ENCODE data around the gene SERPINI1. TPM values are rescaled to one million over a fixed set of nuclear protein-coding genes. Genes with fewer than 3 reads are reported as not detected.

The SERPINI1 gene
- total RNA-seq, 1 experiment from 2014 or later = 6.0 TPM

DNA sequence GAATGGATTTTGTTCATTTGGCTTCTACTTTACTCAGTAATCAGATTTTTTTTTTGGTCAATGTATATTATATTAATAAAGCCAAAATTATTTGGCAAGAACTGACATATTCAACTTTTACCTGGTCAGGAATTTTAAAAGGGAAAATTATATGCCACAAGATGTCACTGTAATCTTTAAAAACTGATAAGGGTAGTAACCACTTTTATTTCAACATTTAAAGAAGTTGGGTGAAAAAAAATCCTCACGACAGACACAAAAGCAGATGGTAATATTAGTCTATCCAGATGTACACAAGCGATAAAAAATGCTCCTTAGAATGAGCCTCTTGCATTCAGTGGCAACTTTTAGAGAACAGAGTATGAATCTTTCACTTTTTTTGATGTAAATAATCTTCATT, 101.9 kb downstream of the SERPINI1 start:
- no peaks in the 10 kb centered on the region for H3K36me3 Mint-ChIP-seq (ENCODE audit: insufficient read depth in 1 of 3, low read depth in 3 of 3)
- Histone ChIP-seq H3K18ac (ENCODE audit: insufficient read length, low read depth, low read length) (no peak overlapping the region), H3K27ac (ENCODE audit: insufficient read length, low read depth, low read length) (no peak overlapping the region), H4K20me1 (ENCODE audit: control insufficient read depth, insufficient read depth, insufficient read length) (no peaks in the 10 kb centered on the region), H3K79me2 (ENCODE audit: insufficient read depth, low read length) (no peaks in the 10 kb centered on the region), H2AFZ (ENCODE audit: low read length) (no peak overlapping the region), H4K8ac (replicated peaks; ENCODE audit: insufficient read length, low read depth, low read length) (no peak overlapping the region), H3K4me1 (ENCODE audit: insufficient read depth, low read length) (no peaks in the 10 kb centered on the region), H2BK5ac (ENCODE audit: insufficient read length, low read length) (no peak overlapping the region), H3K56ac (ENCODE audit: insufficient read length, low read depth, low read length) (no peak overlapping the region), H2BK12ac (ENCODE audit: insufficient read length, low read depth, low read length) (no peak overlapping the region), H4K91ac (ENCODE audit: insufficient read length, low read depth, low read length) (no peak overlapping the region), H2BK15ac (ENCODE audit: low read depth, low read length) (no peak overlapping the region), H2BK120ac (ENCODE audit: low read depth, low read length, poor library complexity, severe bottlenecking) (no peak overlapping the region), H3K79me1 (ENCODE audit: insufficient read depth, low read depth, low read length, poor library complexity, severe bottlenecking) (no peaks in the 10 kb centered on the region), H3K27me3 (ENCODE audit: insufficient read depth, low read length) (no peaks in the 10 kb centered on the region), H3K23ac (ENCODE audit: insufficient read length, low read depth, low read length) (no peak overlapping the region), H3K4me2 (ENCODE audit: insufficient read depth, insufficient read length, low read length) (no peak overlapping the region), H3K14ac (ENCODE audit: insufficient read depth, low read length) (no peak overlapping the region), H3K9ac (ENCODE audit: extremely low read depth, insufficient read length, low read length) (no peak overlapping the region), H3K23me2 (ENCODE audit: insufficient read length, low read depth, low read length, poor library complexity, severe bottlenecking) (no peaks in the 10 kb centered on the region), H4K5ac (ENCODE audit: insufficient read length, low read depth, low read length) (no peak overlapping the region), H2BK20ac (ENCODE audit: low read depth, low read length, poor library complexity, severe bottlenecking) (no peak overlapping the region), H3T11ph (ENCODE audit: low read length) (no peak overlapping the region), H2AK5ac (ENCODE audit: insufficient read length, low read length) (no peak overlapping the region), H3K9me3 (ENCODE audit: control insufficient read depth, low read depth, low read length) (no peaks in the 10 kb centered on the region), H3K4ac (ENCODE audit: low read depth, low read length) (no peak overlapping the region)
- no peak overlapping the region; a peak in 1 of 7 replicates for H3K27ac Mint-ChIP-seq
- H3K4me3 Mint-ChIP-seq = no peak overlapping the region
- no peaks in the 10 kb centered on the region for H3K27me3 Mint-ChIP-seq (ENCODE audit: low read depth)
- WGBS (ENCODE audit: extremely low coverage, insufficient read length, low lambda C conversion rate) = no CpG with 5 or more reads among the region's 2 CpGs
- H3K4me1 Mint-ChIP-seq = no peaks in the 10 kb centered on the region
- TF ChIP-seq, protein P1, sequence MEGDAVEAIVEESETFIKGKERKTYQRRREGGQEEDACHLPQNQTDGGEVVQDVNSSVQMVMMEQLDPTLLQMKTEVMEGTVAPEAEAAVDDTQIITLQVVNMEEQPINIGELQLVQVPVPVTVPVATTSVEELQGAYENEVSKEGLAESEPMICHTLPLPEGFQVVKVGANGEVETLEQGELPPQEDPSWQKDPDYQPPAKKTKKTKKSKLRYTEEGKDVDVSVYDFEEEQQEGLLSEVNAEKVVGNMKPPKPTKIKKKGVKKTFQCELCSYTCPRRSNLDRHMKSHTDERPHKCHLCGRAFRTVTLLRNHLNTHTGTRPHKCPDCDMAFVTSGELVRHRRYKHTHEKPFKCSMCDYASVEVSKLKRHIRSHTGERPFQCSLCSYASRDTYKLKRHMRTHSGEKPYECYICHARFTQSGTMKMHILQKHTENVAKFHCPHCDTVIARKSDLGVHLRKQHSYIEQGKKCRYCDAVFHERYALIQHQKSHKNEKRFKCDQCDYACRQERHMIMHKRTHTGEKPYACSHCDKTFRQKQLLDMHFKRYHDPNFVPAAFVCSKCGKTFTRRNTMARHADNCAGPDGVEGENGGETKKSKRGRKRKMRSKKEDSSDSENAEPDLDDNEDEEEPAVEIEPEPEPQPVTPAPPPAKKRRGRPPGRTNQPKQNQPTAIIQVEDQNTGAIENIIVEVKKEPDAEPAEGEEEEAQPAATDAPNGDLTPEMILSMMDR (conservative IDR thresholded peaks at IDR 0.05) = no peak; the same call in 2 of the 3 replicates
- DNase-seq = no peak
- no peaks in the 10 kb centered on the region for H3K9me3 Mint-ChIP-seq

All from H9 (cell line).